IPS-11a (cell line): ENCODE measurements around the gene IRS2.

Source experiments
- H3K4me3 ChIP-seq: one replicate; pipeline ENCODE4 v1.5.1; 2013; ENCODE audit warnings: low read depth, low read length, control low read depth

Gene IRS2

GRCh38 chr13:109758937-109759480 is 27.4 kb downstream of the IRS2 start:
- H3K4me3 ChIP-seq = no peak overlapping the region

DNA sequence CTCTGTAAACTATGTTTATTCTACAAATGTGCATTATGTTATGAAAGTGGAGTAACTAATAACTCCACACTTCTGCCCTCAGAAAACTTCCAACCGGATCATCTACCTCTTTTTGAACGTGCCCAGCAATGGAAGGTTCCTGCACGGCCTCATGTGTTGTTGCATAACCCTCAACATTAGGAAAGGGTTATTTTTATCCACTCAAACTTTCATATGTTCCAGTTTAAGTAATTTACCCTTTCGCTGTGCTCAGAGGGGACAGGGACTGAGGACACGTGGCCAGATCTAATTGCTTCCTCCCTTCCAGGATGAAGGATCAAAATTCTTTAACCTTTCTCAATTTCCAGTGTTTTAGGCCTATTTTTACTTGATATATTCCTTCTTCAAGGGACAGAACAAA is 29.6 kb downstream of the IRS2 start:
- no peak overlapping the region for H3K4me3 ChIP-seq

DNA sequence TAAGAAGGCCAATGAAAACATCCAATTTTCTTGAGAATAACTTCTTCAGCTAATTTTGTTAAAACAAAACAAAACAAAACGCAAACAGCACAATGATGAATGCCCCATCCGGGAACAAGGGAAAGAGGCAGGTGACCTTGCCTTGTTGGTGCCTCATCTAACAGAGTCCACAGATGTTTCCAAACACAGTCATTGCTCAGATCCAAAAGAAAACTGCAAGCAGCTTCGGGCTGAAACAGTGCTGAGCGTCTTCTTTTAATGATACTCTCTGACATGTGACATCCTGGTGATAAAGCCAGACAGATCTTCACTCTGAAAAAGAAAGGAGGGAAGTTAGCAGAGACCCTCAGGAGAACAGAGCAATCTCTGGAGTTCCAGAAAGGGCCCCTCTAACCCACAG is 30.4 kb downstream of the IRS2 start:
- H3K4me3 ChIP-seq = no peak overlapping the region

- no peak overlapping the region for H3K4me3 ChIP-seq
Measured at GRCh38 chr13:109755551-109755950, 30.8 kb downstream of the IRS2 start.

GRCh38 chr13:109751477-109751876 is 34.9 kb downstream of the IRS2 start:
- H3K4me3 ChIP-seq = no peak overlapping the region

DNA sequence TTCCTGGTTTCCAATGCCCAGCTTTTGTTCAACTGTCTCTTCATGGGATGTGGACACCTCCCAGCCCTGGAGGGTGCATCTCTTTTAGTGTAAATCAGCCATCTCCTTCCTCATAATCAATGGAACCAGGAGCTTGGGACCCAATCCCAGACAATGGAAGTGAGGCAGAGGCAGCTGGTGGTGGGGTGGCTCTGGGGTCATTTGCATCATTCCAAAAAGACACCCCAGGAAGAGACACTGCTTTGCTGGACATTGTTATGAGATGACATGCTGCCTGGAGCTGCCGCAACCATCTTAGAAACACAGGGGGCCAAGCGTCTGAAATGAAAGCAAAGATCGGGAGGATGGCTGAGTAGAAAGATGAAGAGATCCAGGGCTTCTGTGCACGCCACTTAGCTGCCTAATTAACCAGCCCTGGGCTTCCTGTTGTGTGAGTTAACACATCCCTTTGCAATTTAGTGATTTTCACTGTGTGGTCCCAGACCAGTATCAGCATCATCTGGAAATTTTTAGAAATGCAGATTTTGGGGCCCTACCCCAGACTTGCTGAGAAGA is 36.1 kb downstream of the IRS2 start:
- H3K4me3 ChIP-seq = no peak overlapping the region

- no peak overlapping the region for H3K4me3 ChIP-seq
Measured at GRCh38 chr13:109749365-109749764, 37.0 kb downstream of the IRS2 start.

DNA sequence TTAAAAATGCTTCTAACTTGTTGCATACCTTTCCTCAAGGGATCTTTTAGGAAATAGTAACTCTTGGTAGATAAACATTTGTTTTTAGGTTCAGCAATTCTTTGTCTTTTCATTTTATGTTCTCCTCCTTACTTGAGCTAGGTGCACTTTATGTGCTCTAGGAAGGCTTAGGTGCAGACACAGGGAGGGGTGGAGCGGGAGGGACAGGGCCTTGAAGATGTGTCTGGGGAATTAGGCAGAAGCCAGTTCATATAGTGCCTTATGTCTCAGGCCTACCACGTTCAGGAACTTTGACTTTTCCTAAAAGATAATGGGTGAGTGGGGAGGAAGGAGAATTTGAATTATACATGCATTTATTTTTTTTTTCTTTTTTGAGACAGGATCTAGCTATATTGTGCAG is 37.7 kb downstream of the IRS2 start:
- H3K4me3 ChIP-seq = no peak overlapping the region

DNA sequence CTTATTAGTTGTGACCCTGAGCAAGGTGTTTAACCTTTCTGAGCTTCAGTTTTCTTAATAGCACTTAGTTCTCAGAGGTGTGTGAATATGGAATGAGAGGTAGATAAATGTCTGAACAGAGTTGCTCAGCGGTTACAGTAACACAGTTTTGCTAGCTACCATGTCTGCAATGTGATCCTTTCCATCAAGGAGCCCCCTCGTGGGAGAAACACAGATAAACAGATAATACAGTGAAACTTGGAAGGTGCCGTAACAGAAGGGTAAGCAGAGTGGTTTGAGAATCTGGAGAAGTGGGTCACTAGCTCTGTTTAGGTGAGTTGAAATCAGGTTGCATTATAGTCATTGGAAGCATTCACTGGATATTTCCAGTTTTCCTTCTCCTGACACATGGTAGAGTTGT is 38.9 kb downstream of the IRS2 start:
- no peak overlapping the region for H3K4me3 ChIP-seq

DNA sequence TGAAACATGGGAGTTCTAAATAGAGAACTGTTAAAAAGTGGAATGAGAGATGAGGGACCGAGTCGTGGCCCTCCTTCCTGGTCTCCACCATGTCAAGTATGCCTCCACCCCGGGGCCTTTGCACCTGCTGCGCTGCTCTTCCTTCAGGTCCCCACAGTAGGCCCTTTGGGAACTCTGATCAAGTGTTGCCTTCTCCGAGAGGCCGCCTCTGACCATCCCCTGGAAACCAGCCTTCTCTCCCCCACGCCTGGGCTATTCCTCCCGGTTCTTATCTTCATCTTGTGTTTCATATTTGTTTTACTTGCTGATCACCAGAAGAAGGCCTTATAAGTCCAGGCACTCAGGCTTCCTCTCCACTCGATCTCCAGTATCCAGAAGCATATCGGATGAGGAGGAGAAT is 40.0 kb downstream of the IRS2 start:
- H3K4me3 ChIP-seq = no peak overlapping the region

GRCh38 chr13:109745702-109746101 is 40.7 kb downstream of the IRS2 start:
- no peak overlapping the region for H3K4me3 ChIP-seq

GRCh38 chr13:109745060-109745459 is 41.3 kb downstream of the IRS2 start:
- no peak overlapping the region for H3K4me3 ChIP-seq

DNA sequence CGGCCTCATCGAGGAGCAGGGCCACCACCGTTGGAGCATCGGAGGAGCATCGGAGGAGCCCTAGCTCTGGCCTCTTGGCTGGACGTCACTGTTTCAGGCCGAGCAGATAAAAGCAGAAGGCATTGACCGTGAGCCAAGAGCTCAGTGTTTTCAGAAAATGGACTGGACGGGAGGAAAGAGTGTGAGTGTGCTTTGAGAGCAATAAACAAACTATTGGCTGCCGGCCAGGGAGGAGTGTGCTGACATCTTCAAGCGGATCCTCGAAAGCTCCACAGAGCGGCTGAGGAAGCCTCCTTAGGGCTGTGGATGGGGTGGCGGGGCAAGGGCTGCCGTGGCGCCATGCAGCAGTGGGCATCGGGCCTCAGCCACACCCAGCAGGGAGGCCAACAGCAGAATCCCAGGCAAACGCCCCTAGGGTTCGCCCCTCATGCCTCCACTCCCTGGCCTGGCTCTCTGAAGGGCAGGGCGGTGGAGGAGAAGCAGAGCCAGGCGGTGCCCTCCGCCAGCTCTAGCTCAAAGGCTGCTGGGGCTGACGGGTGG is 41.8 kb downstream of the IRS2 start:
- no peak overlapping the region for H3K4me3 ChIP-seq

- no peak overlapping the region for H3K4me3 ChIP-seq
Measured at GRCh38 chr13:109743706-109744453, 42.5 kb downstream of the IRS2 start.

GRCh38 chr13:109741966-109742365 is 44.4 kb downstream of the IRS2 start:
- no peak overlapping the region for H3K4me3 ChIP-seq

DNA sequence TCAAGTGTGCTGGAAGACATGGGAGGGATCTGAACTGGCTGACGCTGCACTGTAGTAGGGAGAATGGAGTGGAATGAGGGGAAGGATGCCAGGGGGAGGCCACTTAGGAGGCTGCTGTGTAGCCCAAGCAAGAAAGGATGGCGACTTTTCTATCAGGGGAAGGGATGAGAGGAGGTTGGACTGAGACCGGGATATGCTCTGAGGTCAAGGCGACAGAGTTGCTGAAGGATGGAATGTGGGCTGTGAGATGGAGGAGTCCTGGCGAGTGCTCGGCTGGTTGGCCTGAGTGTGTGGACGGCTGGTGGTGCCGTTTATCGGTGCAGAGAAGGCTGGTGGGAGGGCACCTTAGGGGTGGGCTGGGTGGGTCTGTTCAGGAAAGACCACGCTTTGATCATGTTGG is 45.7 kb downstream of the IRS2 start:
- H3K4me3 ChIP-seq = no peak overlapping the region

- H3K4me3 ChIP-seq = no peak overlapping the region
Measured at GRCh38 chr13:109740121-109740520, 46.3 kb downstream of the IRS2 start.

GRCh38 chr13:109738298-109738746 is 48.1 kb downstream of the IRS2 start:
- no peak overlapping the region for H3K4me3 ChIP-seq

GRCh38 chr13:109737606-109738005 is 48.8 kb downstream of the IRS2 start:
- no peak overlapping the region for H3K4me3 ChIP-seq

DNA sequence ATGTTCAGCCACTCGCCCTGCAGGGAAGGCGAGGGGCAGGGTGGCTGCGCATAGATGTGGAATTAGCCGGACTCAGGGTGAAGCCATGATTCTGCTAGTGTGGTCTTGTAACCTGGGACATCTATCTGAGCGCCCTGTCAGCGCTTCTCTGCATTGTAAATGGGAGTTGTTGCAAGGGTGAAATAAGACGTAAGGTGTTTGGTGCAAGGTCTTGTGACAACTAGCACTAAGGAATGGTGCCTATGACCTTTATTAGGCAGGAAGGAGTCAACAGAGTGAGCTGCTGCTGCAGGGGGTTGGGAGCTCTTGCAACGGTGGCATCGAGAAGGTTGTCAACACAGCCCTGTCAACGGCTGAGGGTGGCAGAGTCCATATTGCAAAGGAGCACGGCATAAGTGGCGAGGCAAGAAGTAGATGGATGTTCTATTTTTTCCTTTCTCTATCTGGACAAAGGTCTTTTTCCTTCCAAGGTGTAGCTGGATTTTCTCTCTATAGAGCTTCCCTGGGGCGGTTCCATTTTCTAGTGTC is 49.3 kb downstream of the IRS2 start:
- H3K4me3 ChIP-seq = no peak overlapping the region

DNA sequence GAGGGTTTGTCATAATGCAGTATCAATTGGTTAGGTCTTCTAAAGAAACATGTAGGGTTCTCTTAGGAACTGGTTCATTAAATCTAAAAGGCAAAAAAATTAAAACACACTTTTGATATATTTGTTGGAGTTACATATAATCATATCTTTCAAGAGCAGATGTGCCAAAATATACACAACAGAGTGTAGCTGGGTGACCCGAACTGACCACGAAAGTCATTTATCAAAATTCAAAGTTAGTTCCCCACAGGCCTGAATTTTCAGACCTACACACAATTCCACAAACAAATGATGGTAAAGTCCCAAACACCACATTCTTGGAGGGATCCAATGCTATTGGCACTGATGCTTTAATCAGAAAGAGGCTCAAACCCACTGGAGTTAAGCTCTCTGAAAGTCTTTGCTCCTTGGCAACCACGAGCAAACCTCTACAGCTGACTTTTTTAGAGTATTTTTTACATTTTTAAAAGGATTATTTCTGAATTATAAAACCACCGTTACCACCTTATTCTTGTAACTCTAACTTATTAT is 50.9 kb downstream of the IRS2 start:
- H3K4me3 ChIP-seq = no peak overlapping the region
